GM12878 (cell line): ENCODE data around the gene CLCN2. TPM values are rescaled to one million over a fixed set of nuclear protein-coding genes. Genes with fewer than 3 reads are reported as not detected.

Source experiments
- ATAC-seq: fragments of 200-7000 bp; cut with Tn5 transposase; 3 replicates; pipeline ENCODE4 v1.9.1; 2020; ENCODE audit warnings: mild to moderate bottlenecking, moderate library complexity
- BruUV-seq: library from RNA; stranded (reverse); fragments of 400-500 nt; replicated peaks from 2 replicates; lab custom pipeline; 2021; lab: Mats Ljungman, UMichigan
- CTCF ChIA-PET: fragments of 300-600 bp; sonication (Branson Sonifier 250); formaldehyde crosslinking; extraction: SDS; loops from one replicate; lab custom pipeline; 2021; ENCODE audit warnings: inconsistent platforms; lab: Yijun Ruan, JAX
- POLR2A ChIA-PET: fragments of 350-600 bp; formaldehyde crosslinking; extraction: SDS; loops from one replicate; lab custom pipeline; 2021; ENCODE audit warnings: inconsistent platforms; lab: Charles Lee
- RAD21 ChIA-PET: fragments of 300-600 bp; sonication (Branson Sonifier 250); formaldehyde crosslinking; loops from one replicate; lab custom pipeline; 2023; ENCODE audit warnings: antibody characterized with exemption; ENCODE audit not compliant: unreplicated experiment; lab: Charles Lee
- SMC1A ChIA-PET: fragments of 300-600 bp; sonication (Branson Sonifier 250); formaldehyde crosslinking; loops from one replicate; lab custom pipeline; 2023; ENCODE audit not compliant: unreplicated experiment, uncharacterized antibody; lab: Charles Lee
- DNase-seq: peaks from one replicate; pipeline ENCODE4 v3.0.0-alpha.2; 2011; ENCODE audit warnings: low read depth, low spot score
- FAIRE-seq: peaks from 3 replicates; lab custom pipeline; 2011; peaks lifted over from hg19 to GRCh38; lab: Jason Lieb, UNC
- H2AFZ ChIP-seq: 2 replicates; pipeline ENCODE4 v1.6.0; 2011; ENCODE audit warnings: low read depth, low read length, control low read depth; ENCODE audit not compliant: control insufficient read depth
- H3K27ac ChIP-seq: 2 replicates; pipeline ENCODE4 v1.5.1; 2011; ENCODE audit warnings: control low read depth; ENCODE audit not compliant: control insufficient read depth, insufficient read depth
- H3K27me3 ChIP-seq, 2 experiments: replicated peaks in 1 of 2; 2 replicates each; pipeline versions ENCODE4 v1.6.0 to v1.6.1; 2011; ENCODE audit warnings: low read length in 1 of 2; ENCODE audit not compliant: control insufficient read depth in 2 of 2, insufficient read depth in 2 of 2
- H3K36me3 ChIP-seq, 2 experiments: 2 replicates each; pipeline ENCODE4 v1.5.1; 2011; ENCODE audit warnings: low read length in 1 of 2; ENCODE audit not compliant: control insufficient read depth in 2 of 2, insufficient read depth in 2 of 2
- H3K4me1 ChIP-seq: 2 replicates; pipeline ENCODE4 v1.6.1; 2011; ENCODE audit warnings: mild to moderate bottlenecking, low read length, moderate library complexity, mixed read lengths; ENCODE audit not compliant: control insufficient read depth, insufficient read depth
- H3K4me2 ChIP-seq: 2 replicates; pipeline ENCODE4 v1.6.0; 2011; ENCODE audit warnings: control low read depth; ENCODE audit not compliant: control insufficient read depth, insufficient read depth
- H3K4me3 ChIP-seq: fragments of 200-600 bp; sonication (generic); 2 replicates; pipeline ENCODE4 v1.5.1; 2016
- H3K79me2 ChIP-seq: 2 replicates; pipeline ENCODE4 v1.6.0; 2011; ENCODE audit warnings: low read length; ENCODE audit not compliant: control insufficient read depth, insufficient read depth
- H3K9ac ChIP-seq: 2 replicates; pipeline ENCODE4 v1.8.0; 2011; ENCODE audit warnings: low read length, control low read depth, mixed read lengths; ENCODE audit not compliant: control insufficient read depth, insufficient read depth
- H3K9me3 ChIP-seq: replicated peaks from 3 replicates; pipeline ENCODE4 v1.5.1; 2011; ENCODE audit warnings: mild to moderate bottlenecking, low read length; ENCODE audit not compliant: control insufficient read depth, insufficient read depth
- H4K20me1 ChIP-seq: 2 replicates; pipeline ENCODE4 v1.6.0; 2011; ENCODE audit not compliant: control insufficient read depth, insufficient read depth
- CBX5 ChIP-seq: sonication (generic); IDR thresholded peaks from 2 replicates; pipeline ENCODE4 v1.6.1; 2016; ENCODE audit warnings: low read depth, moderate library complexity, mild to moderate bottlenecking, inconsistent platforms
- IRF4 ChIP-seq: IDR thresholded peaks from 2 replicates; pipeline ENCODE4 v1.6.1; 2011; ENCODE audit warnings: low read depth, low read length
- NBN ChIP-seq: fragments of 450-650 bp; IDR thresholded peaks from 2 replicates; pipeline ENCODE4 v1.6.1; 2016
- PAX5 ChIP-seq: IDR thresholded peaks from 2 replicates; pipeline ENCODE4 v1.6.1; 2011; ENCODE audit warnings: low read depth, low read length, borderline replicate concordance
- WGBS: methylation state at CpG from one replicate; pipeline ENCODE4 v1.1.6; 2016; ENCODE audit warnings: low lambda C conversion rate; ENCODE audit not compliant: insufficient replicate concordance, insufficient coverage; ENCODE audit errors: missing lambda C conversion rate; 5-methylcytosine and 5-hydroxymethylcytosine counted together
- in situ Hi-C: fragments of 300-500 bp; cut with MboI; formaldehyde crosslinking; loops from 9 replicates; pipeline ENCODE4 v1.14.3; 2018; ENCODE audit warnings: mixed read lengths
- intact Hi-C: fragments of 100-400 bp; cut with micrococcal nuclease; formaldehyde crosslinking; loops from one replicate; pipeline ENCODE4 v1.14.2; 2022; ENCODE audit not compliant: unreplicated experiment
- polyA plus RNA-seq, 11 experiments: library from polyadenylated mRNA; depleted of rRNA in 4 of 11; unstranded in 6 of 11; stranded (reverse) in 5 of 11; fragments of >200 nt; fragmentation: Nextera tagmentation in 4 of 11; fragmentation: Illumina TruSeq in 1 of 11; extraction: Ambion mirVana in 4 of 11; extraction: Trizol in 1 of 11; gene quantifications; 1 replicate in 1 of 11; 2 replicates in 10 of 11; pipeline versions ENCODE4 v1.2.1 to v1.2.3, GENCODE V29; 2011 to 2016; ENCODE audit warnings: inconsistent platforms in 2 of 11, missing spikeins in 2 of 11, low read depth in 1 of 11
- total RNA-seq, 4 experiments: library from RNA; depleted of rRNA in 3 of 4; stranded (reverse); fragments of >200 nt in 3 of 4; fragmentation: Illumina TruSeq in 1 of 4; extraction: Trizol in 1 of 4; gene quantifications; 2 replicates each; pipeline versions ENCODE4 v1.2.1 to v1.2.3, GENCODE V29; 2013 to 2021
- TF ChIP-seq, protein P1 (sequence below): IDR thresholded peaks from 2 replicates; pipeline ENCODE4 v1.6.1; 2012; ENCODE audit warnings: low read depth, low read length, improper control_type of control experiment

Gene CLCN2
- total and polyA plus RNA-seq, 10 of the 15 experiments (the other 5 are each of a cell fraction or from before 2014, with no cell fraction given), result 0.13 to 2.6 (median 0.85) TPM; not detected in 1

DNA sequence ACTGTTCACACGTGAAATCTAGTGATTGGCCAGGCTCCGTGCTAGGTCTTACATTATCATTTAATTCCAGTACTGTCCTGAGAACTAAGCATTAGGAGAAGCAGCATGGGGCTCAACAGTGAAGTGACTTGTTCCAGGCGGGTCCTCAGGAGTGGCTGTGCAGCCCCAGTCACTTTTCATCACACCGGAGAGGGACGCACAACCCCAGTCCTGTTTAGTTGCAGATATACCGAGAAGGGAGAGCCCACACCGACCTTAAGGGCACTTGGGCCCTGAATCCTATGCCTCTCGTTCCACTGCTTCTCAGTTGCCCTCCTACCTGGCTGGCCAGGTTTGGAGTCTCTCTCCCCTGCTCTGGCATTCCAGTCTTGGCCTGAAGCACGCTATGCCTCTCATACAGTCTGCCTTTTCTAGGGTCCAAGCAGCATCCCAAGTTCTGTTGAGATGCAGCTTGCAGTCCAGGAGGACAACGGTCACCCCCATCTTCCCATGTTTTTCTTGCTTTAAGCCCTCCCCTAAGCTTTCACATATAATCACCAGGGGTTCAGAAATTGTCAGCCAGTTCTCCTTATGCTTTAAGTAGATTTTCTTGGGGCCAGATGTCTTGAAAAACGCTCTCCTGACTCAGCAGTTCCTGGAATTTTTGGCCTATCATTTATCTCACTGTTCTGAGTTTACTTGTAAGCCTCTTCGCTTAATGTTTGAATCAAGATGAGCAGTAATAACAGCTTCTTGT is 13.9 kb downstream of the CLCN2 start:
- no TSS peak for BruUV-seq

DNA sequence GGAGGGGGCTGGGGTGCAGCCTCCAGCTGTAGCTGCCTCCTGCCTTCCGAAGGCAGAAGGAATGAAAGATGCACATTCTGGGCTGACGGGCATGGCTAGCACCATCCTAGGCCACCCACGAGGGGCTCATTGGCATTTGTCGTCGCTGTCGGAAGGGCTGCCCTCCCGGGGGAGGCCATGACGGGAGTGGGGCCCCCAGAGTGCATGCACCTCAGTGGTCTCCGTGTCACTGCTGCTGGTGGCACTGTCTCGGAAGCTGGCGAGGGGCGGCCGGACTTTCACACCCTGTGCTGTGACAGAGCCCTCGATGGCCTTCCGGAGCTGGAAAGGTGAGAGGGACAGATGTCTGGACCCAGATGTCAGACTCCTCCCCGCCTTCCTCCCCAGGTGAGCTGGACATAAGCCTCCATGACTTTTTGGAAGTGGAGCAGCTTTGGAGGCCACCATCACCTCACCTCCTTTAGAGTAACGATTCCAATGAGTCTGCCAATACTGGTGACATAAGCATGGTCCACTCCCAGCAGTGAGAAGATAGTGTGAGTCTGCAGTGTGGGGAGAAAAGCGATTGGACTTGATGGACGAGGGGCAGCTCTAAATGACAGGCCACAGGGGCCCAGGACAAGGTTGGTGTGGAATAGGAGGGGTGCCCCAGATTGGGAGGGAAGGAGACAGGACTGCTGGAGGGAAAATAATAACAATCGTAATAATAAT is 14.8 kb downstream of the CLCN2 start:
- DNase-seq, result no peak
- POLR2A ChIA-PET, result no interaction called here
- 77% methylated on average over 19 of the region's 20 CpGs for WGBS

More for the DNA sequence above, 13.9 kb downstream of the CLCN2 start:
- WGBS, result 50% methylated on average over 12 of the region's 12 CpGs
- no peak overlapping the region for H3K27ac ChIP-seq
- no peaks in the 10 kb centered on the region for H3K9me3 ChIP-seq
- intact Hi-C loops, result no loop called here
- ChIA-PET SMC1A (no interaction called here), POLR2A (no interaction called here), CTCF (interaction anchor here (1.4 to 1.6 kb wide), 2 partner anchors 19 to 166 kb away, joined by 3 read pairs; no protein-coding TSS in a partner anchor), RAD21 (interaction anchor here (0.7 kb wide), 1 partner anchor 68 kb away, joined by 4 read pairs; no protein-coding TSS in a partner anchor)
- no peak overlapping the region for H2AFZ ChIP-seq
- DNase-seq, result no peak
- H4K20me1 ChIP-seq, result no peaks in the 10 kb centered on the region
- no peaks in the 10 kb centered on the region for H3K4me1 ChIP-seq
- no peak overlapping the region for H3K9ac ChIP-seq
- no peak for ATAC-seq
- no peaks in the 10 kb centered on the region for H3K79me2 ChIP-seq
- no peak overlapping the region for H3K4me3 ChIP-seq
- no peak for TF ChIP-seq IRF4
- FAIRE-seq, result no peak
- no peak overlapping the region for H3K4me2 ChIP-seq
- no peaks in the 10 kb centered on the region for H3K36me3 ChIP-seq
- H3K27me3 ChIP-seq, result no peaks in the 10 kb centered on the region
- in situ Hi-C loops, result no loop called here

More for the DNA sequence above, 14.8 kb downstream of the CLCN2 start:
- Histone ChIP-seq H3K4me2 (no peak overlapping the region), H3K9ac (no peak overlapping the region), H3K4me1 (no peaks in the 10 kb centered on the region), H4K20me1 (no peaks in the 10 kb centered on the region), H3K36me3 (no peaks in the 10 kb centered on the region), H3K27ac (no peak overlapping the region), H3K9me3 (no peaks in the 10 kb centered on the region), H3K4me3 (no peak overlapping the region), H2AFZ (no peak overlapping the region), H3K27me3 (no peaks in the 10 kb centered on the region), H3K79me2 (no peaks in the 10 kb centered on the region)
- CTCF ChIA-PET, result no interaction called here
- FAIRE-seq (no peak), ATAC-seq (no peak)
- TF ChIP-seq PAX5, result no peak
- TF ChIP-seq NBN, result no peak
- TF ChIP-seq CBX5, result no peak
- TF ChIP-seq, protein P1, sequence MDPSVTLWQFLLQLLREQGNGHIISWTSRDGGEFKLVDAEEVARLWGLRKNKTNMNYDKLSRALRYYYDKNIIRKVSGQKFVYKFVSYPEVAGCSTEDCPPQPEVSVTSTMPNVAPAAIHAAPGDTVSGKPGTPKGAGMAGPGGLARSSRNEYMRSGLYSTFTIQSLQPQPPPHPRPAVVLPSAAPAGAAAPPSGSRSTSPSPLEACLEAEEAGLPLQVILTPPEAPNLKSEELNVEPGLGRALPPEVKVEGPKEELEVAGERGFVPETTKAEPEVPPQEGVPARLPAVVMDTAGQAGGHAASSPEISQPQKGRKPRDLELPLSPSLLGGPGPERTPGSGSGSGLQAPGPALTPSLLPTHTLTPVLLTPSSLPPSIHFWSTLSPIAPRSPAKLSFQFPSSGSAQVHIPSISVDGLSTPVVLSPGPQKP, result no peak
- no TSS peak for BruUV-seq
- SMC1A ChIA-PET, result no interaction called here
- RAD21 ChIA-PET, result no interaction called here
- in situ Hi-C loops, result no loop called here
- intact Hi-C loops, result no loop called here
